Activated CD8-positive, alpha-beta T cell treated with anti-CD3 and anti-CD28 coated beads, Interleukin-2, amount 10 ng/mL, durations not matched to agents 7 days and 5 days (primary cell): Measurements from ENCODE around the gene MICAL2. TPM values are rescaled to one million over a fixed set of nuclear protein-coding genes. Genes with fewer than 3 reads are reported as not detected.
A peak's percentile ranks its signal among the peaks of the same experiment; 100 is the strongest.

ENCODE experiments used
- ATAC-seq: fragments of 150-1000 bp; cut with Tn5 transposase; one replicate; pipeline ENCODE4 v1.10.0; 2021; ENCODE audit warnings: moderate library complexity
- CTCF ChIA-PET: fragments of 350-600 bp; sonication (Branson Sonifier 250); formaldehyde crosslinking; loops from one replicate; lab custom pipeline; 2021; ENCODE audit warnings: antibody characterized with exemption; lab: Charles Lee
- POLR2A ChIA-PET: fragments of 350-600 bp; sonication (Branson Sonifier 250); formaldehyde crosslinking; loops from one replicate; lab custom pipeline; 2021; ENCODE audit warnings: antibody characterized with exemption; lab: Charles Lee
- DNase-seq: peaks from one replicate; pipeline ENCODE4 v3.0.0-alpha.2; 2020
- H3K27ac Mint-ChIP-seq: one replicate; pipeline ENCODE4 v1.8.0; 2021; ENCODE audit warnings: mild to moderate bottlenecking, mixed read lengths
- H3K27me3 Mint-ChIP-seq: one replicate; pipeline ENCODE4 v1.8.0; 2021; ENCODE audit warnings: low read depth, mixed read lengths
- H3K36me3 Mint-ChIP-seq: one replicate; pipeline ENCODE4 v1.8.0; 2021; ENCODE audit warnings: low read depth, mixed read lengths
- H3K4me1 Mint-ChIP-seq: one replicate; pipeline ENCODE4 v1.8.0; 2021; ENCODE audit warnings: low read depth, mixed read lengths
- H3K4me3 Mint-ChIP-seq: one replicate; pipeline ENCODE4 v1.8.0; 2021; ENCODE audit warnings: mild to moderate bottlenecking, mixed read lengths
- H3K9me3 Mint-ChIP-seq: one replicate; pipeline ENCODE4 v1.8.0; 2022; ENCODE audit warnings: mixed read lengths; ENCODE audit not compliant: insufficient read depth
- total RNA-seq, 2 experiments: library from RNA; stranded (reverse); gene quantifications; one replicate each; pipeline ENCODE4 v1.2.3, GENCODE V29; 2021

The MICAL2 gene
- total RNA-seq, 2 experiments from 2014 or later, result 34.9 to 37.5 TPM

DNA sequence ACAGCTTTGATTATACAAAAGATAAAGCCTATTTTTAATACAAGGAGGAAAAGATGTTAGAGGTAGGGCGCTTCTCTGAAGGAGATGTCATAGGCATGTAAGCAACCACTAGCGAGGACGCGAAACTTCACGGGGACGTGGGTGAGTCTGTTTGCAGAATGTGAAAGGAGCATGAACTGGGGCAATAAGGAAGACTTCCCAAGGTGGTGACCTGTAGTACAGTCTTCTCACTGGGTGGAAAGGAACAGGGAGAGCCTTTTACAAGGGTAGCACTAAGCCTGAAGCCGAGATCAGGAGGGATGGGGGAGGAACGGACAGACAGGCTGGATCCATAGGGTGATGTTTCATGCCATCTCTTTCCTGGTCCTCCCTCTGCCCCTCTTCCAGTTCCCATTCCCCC is 10.0 kb upstream of the MICAL2 start:
- POLR2A ChIA-PET, result no interaction called here
- peaks cover 21% of the 10 kb centered on the region for H3K4me1 Mint-ChIP-seq
- CTCF ChIA-PET, result interaction anchor here (0.6 to 0.8 kb wide), 2 partner anchors 26 to 1803 kb away, joined by 3 read pairs; no protein-coding TSS in a partner anchor
- H3K9me3 Mint-ChIP-seq, result no peaks in the 10 kb centered on the region
- H3K36me3 Mint-ChIP-seq, result no peaks in the 10 kb centered on the region
- no peak for ATAC-seq
- H3K27ac Mint-ChIP-seq, result no peak overlapping the region
- no peak for DNase-seq
- no peak overlapping the region for H3K4me3 Mint-ChIP-seq
- peaks cover 17% of the 10 kb centered on the region for H3K27me3 Mint-ChIP-seq

DNA sequence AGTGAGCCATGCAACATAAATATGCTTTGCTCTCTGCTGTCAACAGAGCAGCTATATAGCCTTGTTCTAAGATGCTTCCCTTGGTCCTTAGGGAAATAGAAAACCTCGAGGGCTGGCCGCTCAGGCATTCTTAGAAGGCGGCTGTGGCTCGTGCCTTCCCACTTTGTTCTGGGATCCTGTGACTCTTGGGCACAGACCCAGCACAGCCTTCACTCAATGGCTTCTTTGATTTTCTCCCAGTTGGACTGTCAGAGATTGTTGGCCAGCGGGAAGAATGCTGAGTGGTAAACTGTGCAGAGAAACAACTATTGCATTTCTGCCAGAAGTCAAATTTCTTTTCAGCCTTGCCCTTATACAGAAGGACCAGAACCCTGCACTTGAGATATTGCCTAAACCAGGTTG is 9.5 kb upstream of the MICAL2 start:
- no peak for ATAC-seq
- Mint-ChIP-seq H3K4me1 (peaks cover 21% of the 10 kb centered on the region), H3K27ac (no peak overlapping the region), H3K36me3 (no peaks in the 10 kb centered on the region), H3K27me3 (peaks cover 17% of the 10 kb centered on the region), H3K4me3 (no peak overlapping the region), H3K9me3 (no peaks in the 10 kb centered on the region)
- POLR2A ChIA-PET, result no interaction called here
- DNase-seq, result no peak
- CTCF ChIA-PET, result interaction anchor here (0.6 kb wide), 1 partner anchor 1802 kb away, joined by 3 read pairs; no protein-coding TSS in a partner anchor

DNA sequence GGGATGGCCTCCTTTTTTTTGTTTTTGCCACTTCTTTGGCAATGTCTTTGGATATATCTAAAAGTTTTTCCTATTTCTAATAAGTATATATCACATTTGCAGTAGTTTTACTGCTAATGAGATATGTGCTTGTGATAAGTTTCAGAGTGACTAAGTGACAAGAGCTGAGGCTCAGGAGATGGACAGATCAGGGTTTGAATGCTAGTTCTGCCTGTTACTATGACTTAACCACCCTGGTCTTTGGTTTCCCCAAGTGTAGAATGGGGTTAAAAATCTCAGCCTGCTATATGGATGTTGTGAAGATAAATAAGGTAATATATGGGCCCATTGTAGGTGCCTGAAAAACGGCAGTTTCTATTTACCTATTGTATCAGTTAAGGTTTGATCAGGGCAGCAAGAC is 9.1 kb upstream of the MICAL2 start:
- Mint-ChIP-seq H3K4me3 (no peak overlapping the region), H3K27ac (no peak overlapping the region), H3K27me3 (peaks cover 17% of the 10 kb centered on the region), H3K4me1 (peaks cover 25% of the 10 kb centered on the region), H3K9me3 (no peaks in the 10 kb centered on the region), H3K36me3 (no peaks in the 10 kb centered on the region)
- DNase-seq (no peak), ATAC-seq (no peak)
- ChIA-PET CTCF (interaction anchor here (2.1 kb wide), 1 partner anchor 13 kb away, joined by 5 read pairs; no protein-coding TSS in a partner anchor), POLR2A (no interaction called here)

DNA sequence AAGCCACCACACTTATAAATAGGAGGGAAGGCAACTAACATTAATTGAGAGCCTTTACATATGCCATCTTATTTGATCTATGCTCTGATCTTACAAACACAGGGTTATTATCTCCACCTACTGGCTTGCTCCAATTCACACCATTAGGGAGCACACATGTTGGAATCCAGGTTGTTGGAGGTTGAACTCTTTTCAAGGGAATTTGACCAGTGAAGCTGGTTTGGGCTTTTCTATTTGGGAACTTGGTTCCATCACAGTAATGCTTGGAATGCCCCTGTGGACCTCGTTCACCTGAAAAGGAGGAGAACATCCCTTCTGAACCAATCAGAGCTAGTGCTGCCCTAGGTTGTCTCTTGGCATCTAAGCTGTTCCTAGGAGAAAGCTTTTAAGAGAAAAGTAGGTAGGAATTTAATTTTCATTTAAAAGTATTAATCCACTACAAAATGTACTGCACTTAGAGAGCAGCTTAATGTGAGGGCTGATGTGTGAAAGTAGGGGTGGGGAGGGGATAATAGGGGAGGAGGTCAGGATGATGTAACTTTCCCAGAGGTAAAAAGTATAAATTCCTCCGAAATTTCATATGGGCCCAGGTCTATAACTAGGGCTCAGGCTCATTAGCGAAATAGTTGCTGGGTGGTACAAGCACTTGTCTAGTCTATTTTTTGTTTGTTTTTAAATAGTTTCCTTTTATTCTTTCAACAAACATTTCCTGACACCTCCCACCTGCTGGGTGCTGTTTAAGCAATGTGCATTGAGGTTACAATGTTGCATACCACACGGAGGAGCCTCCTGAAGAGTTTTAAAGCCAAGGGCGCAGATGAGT is 7.6 kb upstream of the MICAL2 start:
- Mint-ChIP-seq H3K27ac (no peak overlapping the region), H3K27me3 (peaks cover 17% of the 10 kb centered on the region), H3K36me3 (no peaks in the 10 kb centered on the region), H3K4me3 (no peak overlapping the region), H3K4me1 (peaks cover 27% of the 10 kb centered on the region), H3K9me3 (no peaks in the 10 kb centered on the region)
- ATAC-seq, result no peak
- ChIA-PET POLR2A (no interaction called here), CTCF (interaction anchor here (0.8 to 2.4 kb wide), 6 partner anchors 12 to 135 kb away, joined by 3 to 12 read pairs (median 4); no protein-coding TSS in a partner anchor)
- DNase-seq, result no peak

DNA sequence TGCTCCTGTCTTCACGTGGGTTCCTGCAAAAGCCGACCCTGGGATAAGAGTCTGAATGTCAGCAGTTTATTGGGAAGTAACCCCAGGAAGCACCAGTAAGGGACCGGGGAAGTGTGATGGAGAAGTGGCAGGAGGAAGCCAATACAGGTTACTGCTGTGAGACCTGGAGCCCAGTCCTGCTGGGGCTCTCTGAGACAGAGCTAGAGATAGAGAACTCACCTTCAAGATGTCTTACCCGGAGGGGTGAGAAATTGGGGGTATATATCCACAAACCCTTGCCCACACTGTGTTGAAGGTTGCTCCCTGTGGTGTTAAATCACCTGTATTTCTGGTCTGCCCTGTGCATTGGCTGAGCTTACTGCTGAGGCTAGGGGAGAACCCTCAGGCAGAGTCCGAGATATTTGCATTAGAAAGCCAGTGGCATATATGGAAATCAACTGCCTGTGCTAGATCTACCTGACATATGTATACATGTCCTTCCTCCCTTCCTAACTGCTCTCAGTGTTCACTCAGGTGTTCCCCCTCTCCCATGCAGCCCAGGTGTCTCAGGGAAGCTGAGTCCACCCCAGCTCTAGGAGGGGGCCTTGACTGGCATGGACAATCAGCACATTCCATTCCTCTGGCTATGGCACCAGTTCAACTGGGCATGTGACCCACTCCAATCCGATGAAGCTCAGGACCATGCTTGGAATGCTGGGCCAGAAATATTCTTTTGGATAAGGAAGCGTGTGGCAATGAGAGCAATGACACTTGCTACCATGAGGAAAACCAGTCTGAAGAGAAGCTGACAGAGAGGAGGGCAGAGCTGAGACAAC is 6.8 kb upstream of the MICAL2 start:
- POLR2A ChIA-PET, result no interaction called here
- Mint-ChIP-seq H3K4me3 (no peak overlapping the region), H3K27ac (no peak overlapping the region), H3K4me1 (peaks cover 25% of the 10 kb centered on the region), H3K27me3 (peaks cover 15% of the 10 kb centered on the region), H3K9me3 (no peaks in the 10 kb centered on the region), H3K36me3 (no peaks in the 10 kb centered on the region)
- no peak for DNase-seq
- no peak for ATAC-seq
- CTCF ChIA-PET, result interaction anchor here (1.2 to 2.4 kb wide), 5 partner anchors 12 to 132 kb away, joined by 3 to 12 read pairs (median 5); no protein-coding TSS in a partner anchor

DNA sequence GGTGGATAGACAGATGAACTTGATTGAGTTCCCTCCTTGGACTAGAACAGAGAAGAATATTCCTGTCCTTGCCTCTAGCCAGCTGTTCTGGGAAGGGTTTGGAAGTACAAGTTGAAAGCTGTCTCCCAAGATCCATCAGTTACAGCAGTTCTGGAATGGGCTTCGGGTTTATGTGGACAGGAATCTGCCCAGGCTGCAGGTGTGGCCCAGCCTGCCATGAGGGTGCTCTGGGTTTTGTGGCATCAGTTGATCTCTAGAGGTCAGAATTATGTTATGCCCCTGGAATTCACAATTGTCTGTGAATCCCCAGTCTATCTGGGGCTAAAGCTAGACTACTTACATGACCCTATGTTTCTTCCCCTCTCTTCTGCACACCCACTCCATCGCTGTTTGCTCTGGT is 4.9 kb upstream of the MICAL2 start:
- ChIA-PET POLR2A (no interaction called here), CTCF (interaction anchor here (1.1 kb wide), 1 partner anchor 24 kb away, joined by 3 read pairs; no protein-coding TSS in a partner anchor)
- ATAC-seq (no peak), DNase-seq (no peak)
- Mint-ChIP-seq H3K4me3 (no peak overlapping the region), H3K9me3 (no peaks in the 10 kb centered on the region), H3K27me3 (peaks cover 11% of the 10 kb centered on the region), H3K36me3 (no peaks in the 10 kb centered on the region), H3K27ac (no peak overlapping the region), H3K4me1 (peaks cover 29% of the 10 kb centered on the region)

DNA sequence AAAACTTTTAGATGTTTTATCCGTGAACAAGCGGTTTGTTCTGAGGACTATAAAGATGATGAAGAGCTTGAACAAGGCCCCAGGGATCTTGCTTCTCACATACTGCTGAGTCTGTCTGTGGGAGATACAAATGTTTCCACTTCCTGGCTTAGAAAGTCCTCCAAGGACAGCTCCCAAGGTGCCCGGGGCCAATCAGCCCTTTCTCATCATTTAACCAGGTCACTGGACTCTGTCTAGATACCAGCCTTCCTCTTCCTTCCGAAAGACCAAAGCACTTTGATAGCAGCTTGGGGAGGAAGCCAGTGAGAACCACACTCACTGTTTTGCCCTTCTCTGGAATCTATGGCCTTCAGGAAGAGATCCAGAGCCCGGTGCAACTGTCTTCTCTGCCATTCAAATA is 4.3 kb upstream of the MICAL2 start:
- CTCF ChIA-PET, result interaction anchor here (0.8 to 1.1 kb wide), 4 partner anchors 23 to 130 kb away, joined by 3 read pairs; no protein-coding TSS in a partner anchor
- H3K36me3 Mint-ChIP-seq, result no peaks in the 10 kb centered on the region
- DNase-seq (no peak), ATAC-seq (no peak)
- H3K27ac Mint-ChIP-seq, result no peak overlapping the region
- no peak overlapping the region for H3K4me3 Mint-ChIP-seq
- peaks cover 9% of the 10 kb centered on the region for H3K27me3 Mint-ChIP-seq
- peaks cover 31% of the 10 kb centered on the region for H3K4me1 Mint-ChIP-seq
- POLR2A ChIA-PET, result no interaction called here
- no peaks in the 10 kb centered on the region for H3K9me3 Mint-ChIP-seq

DNA sequence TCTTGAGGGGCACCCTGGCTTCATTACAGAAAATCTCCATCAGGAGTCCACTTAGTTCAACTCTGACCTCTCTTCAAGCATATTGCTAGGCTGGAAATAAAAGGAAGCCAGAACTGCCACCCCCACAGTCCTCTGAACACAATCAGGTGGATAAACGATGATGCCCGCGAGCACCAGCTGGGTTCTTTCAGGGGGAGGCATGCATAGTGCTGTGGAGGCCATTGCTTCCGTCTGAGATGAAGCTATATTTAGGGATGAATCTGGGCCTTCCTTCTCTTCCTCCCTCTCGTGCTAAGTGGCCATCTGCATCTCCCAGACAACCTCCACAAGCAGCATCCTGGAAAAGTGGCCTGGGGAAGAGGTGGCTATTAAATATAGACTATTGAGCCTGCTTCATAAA is 3.9 kb upstream of the MICAL2 start:
- Mint-ChIP-seq H3K4me3 (no peak overlapping the region), H3K4me1 (peaks cover 34% of the 10 kb centered on the region), H3K27me3 (peaks cover 9% of the 10 kb centered on the region), H3K9me3 (no peaks in the 10 kb centered on the region), H3K27ac (no peak overlapping the region), H3K36me3 (no peaks in the 10 kb centered on the region)
- DNase-seq, result no peak
- CTCF ChIA-PET, result interaction anchor here (0.8 to 1.0 kb wide), 3 partner anchors 37 to 129 kb away, joined by 3 read pairs; no protein-coding TSS in a partner anchor
- no peak for ATAC-seq
- POLR2A ChIA-PET, result no interaction called here

DNA sequence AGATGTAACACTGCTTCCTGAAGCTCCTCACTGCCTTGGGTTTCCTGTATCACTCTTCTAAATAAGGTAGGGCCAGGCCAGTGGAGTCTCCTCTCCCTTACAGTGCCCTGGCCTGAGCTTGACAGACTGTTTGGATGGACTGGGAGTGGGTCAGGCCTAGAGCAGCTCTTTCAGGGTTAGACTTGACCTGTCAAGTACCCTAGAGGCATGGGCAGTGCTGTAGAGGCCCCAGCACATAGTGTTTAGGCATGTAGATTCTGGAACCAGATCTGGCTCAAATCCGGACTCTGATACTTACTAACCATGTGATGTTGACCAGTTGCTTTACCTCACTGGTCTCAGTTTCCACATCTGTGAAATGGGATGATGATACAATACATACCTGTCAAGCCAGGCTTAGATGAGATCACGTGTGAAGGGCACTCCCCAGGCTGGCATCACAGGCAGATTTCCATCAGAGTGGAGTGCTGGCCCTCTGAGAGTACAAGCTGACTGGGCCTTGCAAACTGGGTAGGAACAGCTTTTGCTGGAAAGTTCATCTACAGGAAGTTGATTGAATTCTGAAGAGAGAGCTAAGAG is 1.4 kb upstream of the MICAL2 start:
- ATAC-seq (no peak), DNase-seq (no peak)
- CTCF ChIA-PET, result interaction anchor here (0.8 to 3.4 kb wide), 14 partner anchors 10 to 173 kb away, joined by 3 to 17 read pairs (median 4); no protein-coding TSS in a partner anchor
- peaks cover 50% of the 10 kb centered on the region for H3K4me1 Mint-ChIP-seq
- no peaks in the 10 kb centered on the region for H3K27me3 Mint-ChIP-seq
- H3K4me3 Mint-ChIP-seq, result no peak overlapping the region
- H3K36me3 Mint-ChIP-seq, result no peaks in the 10 kb centered on the region
- H3K9me3 Mint-ChIP-seq, result no peaks in the 10 kb centered on the region
- POLR2A ChIA-PET, result interaction anchor here (1.0 to 4.4 kb wide), 9 partner anchors 12 to 127 kb away, joined by 3 to 25 read pairs (median 6); no protein-coding TSS in a partner anchor
- H3K27ac Mint-ChIP-seq, result no peak overlapping the region

DNA sequence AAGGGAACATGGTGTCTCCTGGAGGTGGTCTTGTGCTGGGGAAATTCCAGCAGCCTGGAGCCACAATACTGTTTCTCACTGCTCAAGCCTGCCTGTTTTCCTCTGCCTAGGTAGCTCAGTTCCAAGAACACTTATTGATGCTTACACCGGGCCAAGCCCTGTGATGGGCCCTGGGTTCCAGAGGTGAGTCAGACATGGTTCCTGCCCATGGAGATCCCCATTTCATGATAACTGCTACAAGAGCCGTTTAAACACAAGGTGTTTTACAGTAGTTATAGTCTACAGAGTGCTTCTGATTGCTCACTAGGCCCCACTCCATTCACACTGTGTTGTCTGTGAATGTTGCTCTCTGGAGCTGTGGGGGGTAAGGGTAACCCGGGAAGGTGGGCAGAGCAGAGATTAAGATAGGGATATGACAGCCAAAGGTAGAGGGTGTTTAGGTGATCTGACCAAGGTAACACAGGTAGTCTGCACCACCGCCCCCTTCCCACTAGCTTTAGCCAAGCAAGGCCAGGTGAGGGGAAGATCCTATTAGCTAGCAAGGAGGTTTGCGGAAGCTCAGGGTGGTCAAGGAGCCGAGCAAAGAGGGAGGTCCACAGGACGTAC is 696 bp upstream of the MICAL2 start:
- ATAC-seq (peak; percentile 0), DNase-seq (no peak)
- H3K27ac Mint-ChIP-seq, result peak overlapping the region; percentile 89
- no peaks in the 10 kb centered on the region for H3K36me3 Mint-ChIP-seq
- no peaks in the 10 kb centered on the region for H3K9me3 Mint-ChIP-seq
- ChIA-PET POLR2A (interaction anchor here (1.0 to 4.4 kb wide), 11 partner anchors 11 to 126 kb away, joined by 3 to 25 read pairs (median 5); no protein-coding TSS in a partner anchor), CTCF (interaction anchor here (0.8 to 3.4 kb wide), 11 partner anchors 11 to 172 kb away, joined by 3 to 17 read pairs (median 6); no protein-coding TSS in a partner anchor)
- H3K4me1 Mint-ChIP-seq, result peaks cover 47% of the 10 kb centered on the region
- H3K27me3 Mint-ChIP-seq, result no peaks in the 10 kb centered on the region
- H3K4me3 Mint-ChIP-seq, result peak overlapping the region; percentile 80
